G401 (cell line): ENCODE results near the gene ASRGL1. TPM values are rescaled to one million over a fixed set of nuclear protein-coding genes. Genes with fewer than 3 reads are reported as not detected.
"Not testable (repeated sequence)": the region's sequence is repeated elsewhere in the genome, so short reads cannot be mapped to it uniquely, and the experiment has no call there.

Experiments
- DNase-seq: peaks from one replicate; pipeline ENCODE4 v3.0.0-alpha.2; 2015; ENCODE audit warnings: low spot score
- in situ Hi-C: cut with HindIII; loops from 2 replicates; pipeline ENCODE4 v1.10.0; 2016; ENCODE audit warnings: low sequenced_read_pairs, mixed read lengths
- total RNA-seq: library from RNA; depleted of rRNA; stranded (reverse); fragments of >200 nt; shearing (Covaris generic); gene quantifications from 2 replicates; pipeline ENCODE4 v1.2.3, GENCODE V29; 2014; rRNA removed

The ASRGL1 gene
- total RNA-seq, result 26.6 and 28.1 TPM in 2 replicates

GRCh38 chr11:62337303-62338181, at the start of gene ASRGL1:
ASRGL1 (plus strand) TSS chr11:62337448; CDS start chr11:62337978, 530 bp downstream.
- peak; percentile 87 for DNase-seq
- in situ Hi-C loops, result no loop called here

- in situ Hi-C loops, result no loop called here
- DNase-seq, result no peak
Observed at GRCh38 chr11:62295504-62295903, 41.7 kb upstream of the ASRGL1 start.

DNA sequence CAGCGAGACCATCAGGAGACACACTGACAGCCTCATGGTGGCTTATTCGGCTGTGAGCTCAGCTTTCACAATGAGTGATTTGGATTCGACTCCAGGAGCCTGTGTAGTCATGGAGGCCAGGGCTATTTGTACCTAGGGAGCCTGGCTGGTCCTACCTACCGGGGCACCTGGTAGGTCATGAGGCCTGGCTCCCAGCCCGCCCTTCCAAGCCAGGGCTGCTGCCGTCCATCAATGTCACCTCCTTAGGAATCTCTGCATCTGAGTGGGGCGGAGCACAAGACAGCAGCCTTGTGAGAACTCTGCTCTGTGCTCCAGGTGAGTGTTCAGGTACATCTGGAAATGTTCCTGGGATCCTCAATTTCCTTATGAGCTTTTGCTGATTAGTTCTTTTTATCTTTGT, 38.3 kb upstream of the ASRGL1 start, which contains the start of gene SCGB1D4:
Gene SCGB1D4 (minus strand): TSS at position 101 of the 400 bp plus-strand sequence. CDS start 65 bp downstream, at position 36.
- DNase-seq, result no peak
- in situ Hi-C loops, result no loop called here

GRCh38 chr11:62306227-62306626, 31.0 kb upstream of the ASRGL1 start:
- DNase-seq, result no peak
- in situ Hi-C loops, result no loop called here

DNA sequence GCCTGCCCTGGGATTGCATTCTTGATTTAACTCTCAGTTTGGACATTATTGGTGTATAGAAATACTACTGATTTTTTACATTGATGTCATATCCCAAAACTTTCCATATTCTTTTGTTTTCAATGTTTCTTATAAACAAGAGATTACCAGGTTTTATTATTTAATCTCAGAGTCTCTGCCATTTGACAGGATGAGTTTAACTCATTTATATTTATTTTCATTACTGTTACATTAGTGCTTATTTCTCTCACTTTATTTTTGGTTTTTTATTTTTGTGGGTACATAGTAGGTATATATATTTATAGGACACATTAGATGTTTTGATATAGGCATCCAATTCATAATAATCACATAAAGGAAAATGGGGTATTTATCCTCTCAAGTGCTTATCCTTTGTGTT, 29.3 kb upstream of the ASRGL1 start:
- no peak for DNase-seq
- in situ Hi-C loops, result no loop called here

- in situ Hi-C loops, result no loop called here
- no peak for DNase-seq
Observed at GRCh38 chr11:62309991-62310390, 27.3 kb upstream of the ASRGL1 start.

GRCh38 chr11:62315431-62315830, 21.8 kb upstream of the ASRGL1 start:
- DNase-seq, result no peak
- in situ Hi-C loops, result no loop called here

DNA sequence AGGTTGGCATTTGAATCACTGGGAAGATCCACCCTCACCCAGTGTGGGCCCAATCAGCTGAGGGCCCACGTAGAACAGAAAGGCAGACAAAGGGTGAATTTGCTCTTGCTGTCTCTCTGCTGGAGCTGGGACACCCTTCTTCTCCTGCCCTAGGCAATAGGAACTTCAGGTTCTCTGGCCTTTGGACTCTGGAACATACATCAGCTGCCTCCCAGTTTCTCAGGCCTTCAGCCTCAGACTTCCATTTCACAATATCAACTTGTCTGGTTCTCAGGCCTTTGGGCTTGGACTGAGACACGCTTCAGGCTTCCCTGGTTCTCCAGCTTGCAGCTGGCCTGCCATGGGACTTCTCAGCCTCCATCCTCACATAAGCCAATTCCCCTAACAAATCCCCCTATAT, 14.7 kb upstream of the ASRGL1 start:
- in situ Hi-C loops, result no loop called here
- no peak for DNase-seq

DNA sequence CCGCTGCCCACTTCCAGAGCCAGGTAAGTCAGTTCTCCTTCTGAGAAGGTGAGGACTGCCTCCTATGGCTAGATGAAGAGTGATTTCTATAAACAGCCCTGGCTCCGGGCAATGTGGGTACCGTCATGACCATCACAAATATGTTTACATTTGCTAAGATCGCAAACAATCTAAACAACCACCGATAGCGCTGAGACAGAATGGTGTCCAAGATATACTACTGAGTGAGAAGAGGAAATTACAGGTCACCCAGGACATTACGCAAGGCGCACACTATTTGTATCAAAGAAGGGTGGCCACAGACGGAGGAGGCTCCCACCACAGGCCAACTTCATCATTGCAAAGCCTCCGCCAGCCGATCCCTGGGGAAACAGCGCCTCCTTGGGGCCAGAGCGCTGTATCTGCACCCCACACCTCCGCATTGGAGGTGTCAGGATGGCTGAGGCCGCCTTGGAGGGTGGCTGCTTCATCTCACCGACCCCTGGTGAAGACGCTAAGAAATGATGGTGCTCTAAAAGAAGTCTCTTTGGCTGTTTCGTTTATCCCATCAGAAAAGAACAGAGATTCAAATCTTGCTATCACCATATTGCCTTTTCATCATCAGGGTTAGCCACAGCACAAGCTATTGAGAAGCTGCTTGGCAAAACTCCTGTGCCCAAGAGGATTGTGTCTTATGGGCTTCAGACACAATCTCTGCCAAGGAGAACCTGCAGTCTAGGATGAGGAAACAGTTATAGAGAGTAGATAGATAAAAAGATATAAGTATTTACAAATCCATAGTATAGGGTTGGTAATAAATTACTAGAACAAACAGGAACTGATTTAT, 12.3 kb upstream of the ASRGL1 start:
- in situ Hi-C loops, result no loop called here
- peak; percentile 20 for DNase-seq

DNA sequence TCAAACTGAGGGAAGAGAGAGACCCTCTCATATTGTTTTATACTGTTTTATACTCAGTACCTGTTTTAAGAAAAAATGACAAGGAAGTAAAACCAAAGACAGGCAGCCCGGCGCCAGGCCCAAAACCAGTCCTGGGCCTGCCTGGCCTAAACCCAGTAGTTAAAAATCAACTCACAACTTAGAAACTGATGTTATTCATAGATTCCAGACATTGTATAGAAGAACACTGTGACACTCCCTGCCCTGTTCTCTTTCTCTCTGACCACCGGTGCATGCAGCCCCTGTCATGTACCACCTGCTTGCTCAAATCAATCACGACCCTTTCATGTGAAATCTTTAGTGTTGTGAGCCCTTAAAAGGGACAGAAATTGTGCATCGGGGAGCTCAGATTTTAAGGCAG, 11.5 kb upstream of the ASRGL1 start:
- DNase-seq, in situ Hi-C loops: not testable (repeated sequence)

- in situ Hi-C loops, result not testable (repeated sequence)
Observed at GRCh38 chr11:62326719-62327118, 10.5 kb upstream of the ASRGL1 start.

DNA sequence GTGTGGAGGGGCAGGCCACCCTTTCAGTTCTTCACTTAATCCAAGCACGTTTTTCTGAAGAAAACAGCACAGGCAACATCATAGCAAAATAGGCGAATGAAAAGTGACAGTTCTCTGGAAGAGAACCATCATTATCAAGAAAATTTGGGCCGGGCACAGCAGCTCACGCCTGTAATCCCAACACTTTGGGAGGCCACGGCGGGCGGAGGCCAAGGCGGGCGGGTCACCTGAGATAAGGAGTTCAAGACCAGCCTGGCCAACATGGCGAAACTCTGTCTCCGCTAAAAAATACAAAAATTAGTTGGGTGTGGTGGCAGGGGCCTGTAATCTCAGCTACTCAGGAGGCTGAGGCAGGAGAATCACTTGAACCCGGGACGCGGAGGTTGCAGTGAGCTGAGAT, 9.7 kb upstream of the ASRGL1 start:
- DNase-seq, in situ Hi-C loops: not testable (repeated sequence)

More at GRCh38 chr11:62326719-62327118, 10.5 kb upstream of the ASRGL1 start:
- not testable (repeated sequence) for DNase-seq

DNA sequence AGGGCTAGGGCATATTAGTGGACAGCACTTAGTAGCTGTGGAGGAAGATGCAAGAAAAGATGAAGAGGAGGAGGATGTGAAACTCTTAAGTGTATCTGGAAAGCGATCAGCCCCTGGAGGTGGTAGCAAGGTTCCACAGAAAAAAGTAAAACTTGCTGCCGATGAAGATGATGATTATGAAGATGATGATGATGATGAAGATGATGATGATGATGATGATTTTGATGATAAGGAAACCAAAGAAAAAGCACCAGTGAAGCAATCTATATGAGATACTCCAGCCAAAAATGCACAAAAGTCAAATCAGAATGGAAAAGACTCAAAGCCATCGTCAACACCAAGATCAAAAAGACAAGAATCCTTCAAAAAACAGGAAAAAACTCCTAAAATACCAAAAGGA, 6.0 kb upstream of the ASRGL1 start:
- DNase-seq, in situ Hi-C loops: not testable (repeated sequence)

DNA sequence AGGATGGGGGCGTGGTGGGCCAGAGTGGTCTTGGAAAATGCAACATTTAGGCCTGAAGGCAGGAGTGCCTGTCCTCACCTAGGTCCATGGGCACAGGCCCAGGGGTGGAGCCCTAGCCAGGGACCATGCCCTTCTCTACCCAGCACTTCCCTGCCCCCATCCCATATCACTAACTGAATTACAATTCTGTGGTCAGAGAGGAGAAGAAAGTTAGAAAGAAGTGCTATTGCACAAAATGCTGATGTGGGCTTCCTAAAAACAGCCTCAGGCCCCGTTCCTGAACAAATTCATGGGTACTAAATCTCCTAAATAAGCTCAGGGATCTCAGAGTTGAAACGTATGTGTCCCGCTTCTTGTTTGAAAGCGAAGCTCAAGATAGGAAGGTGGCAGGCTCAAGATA, 3.5 kb upstream of the ASRGL1 start:
- in situ Hi-C loops, result no loop called here
- DNase-seq, result no peak

- DNase-seq, in situ Hi-C loops: not testable (repeated sequence)
Observed at GRCh38 chr11:62336949-62337302, 322 bp upstream of the ASRGL1 start.

DNA sequence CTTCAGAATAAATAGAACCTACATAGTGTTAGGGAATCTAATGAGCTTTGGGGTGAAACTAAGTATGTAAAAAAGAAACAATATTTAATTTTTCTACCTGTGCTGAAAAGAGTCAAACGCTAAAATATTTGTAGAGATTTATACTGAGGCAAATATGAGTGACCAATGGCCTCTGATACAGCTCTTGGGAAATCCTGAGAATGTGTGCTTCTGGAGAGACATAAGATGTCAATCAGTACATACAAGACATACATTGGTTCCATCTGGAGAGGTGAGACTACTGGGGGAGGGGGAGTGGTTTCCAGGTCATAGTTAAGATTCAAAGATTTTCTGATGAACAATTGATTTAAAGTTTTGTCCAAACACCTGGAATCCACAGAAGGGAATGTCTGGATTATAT, 970 bp downstream of the ASRGL1 start:
- no peak for DNase-seq
- in situ Hi-C loops, result no loop called here

DNA sequence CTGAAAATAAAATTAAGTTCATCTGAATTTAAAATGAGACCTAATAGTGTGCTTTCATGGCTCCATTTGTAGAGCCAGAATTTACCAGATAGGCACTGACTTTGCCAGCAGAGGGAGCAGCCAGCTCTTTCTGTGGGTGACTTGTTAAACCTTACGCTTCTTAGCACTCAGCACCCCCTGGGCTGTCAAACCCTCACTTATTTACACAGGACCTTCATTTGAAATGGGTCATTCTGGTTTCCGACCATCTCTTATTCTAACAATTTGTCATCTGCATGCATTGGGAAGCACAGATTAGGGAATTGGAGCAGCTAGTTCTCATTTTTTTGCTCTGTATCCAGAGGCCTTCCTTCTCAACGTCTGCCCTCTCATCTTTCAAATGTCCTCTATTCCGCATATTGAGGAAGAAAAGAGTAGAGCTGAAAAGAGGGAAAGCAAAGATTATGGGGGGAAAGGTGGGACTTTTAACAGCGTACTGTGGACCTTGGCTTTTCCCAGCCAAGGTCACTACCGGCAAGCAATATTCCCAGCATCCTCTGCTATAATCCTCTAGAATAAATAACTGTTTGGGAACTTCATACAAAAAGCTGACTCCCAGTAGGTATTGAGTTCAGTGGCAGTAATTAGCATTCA, 3.1 kb downstream of the ASRGL1 start:
- in situ Hi-C loops, result no loop called here

DNA sequence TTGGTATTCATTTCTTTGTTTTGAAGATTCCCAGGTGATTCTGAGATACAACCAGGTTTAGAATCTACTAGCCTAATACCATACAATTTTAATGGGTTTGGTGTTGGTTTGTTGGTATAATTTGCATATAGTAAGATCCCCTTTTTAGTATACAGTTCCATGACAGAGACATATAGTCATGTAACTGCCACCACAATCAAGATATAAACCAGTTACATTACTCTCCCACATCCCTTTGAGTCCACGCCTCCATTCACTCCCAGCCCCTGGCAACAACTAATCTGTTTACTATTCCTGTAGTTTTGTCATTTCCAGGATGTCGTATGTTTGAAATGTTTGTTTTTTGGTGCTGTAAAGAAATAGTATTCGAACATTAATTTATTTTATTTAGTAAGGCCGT, 4.3 kb downstream of the ASRGL1 start:
- in situ Hi-C loops, result no loop called here
- DNase-seq, result no peak

More for the DNA sequence above, 3.1 kb downstream of the ASRGL1 start:
- peak; percentile 91 for DNase-seq

- DNase-seq, in situ Hi-C loops: not testable (repeated sequence)
Observed at GRCh38 chr11:62343646-62344190, 6.5 kb downstream of the ASRGL1 start.
